ENCODE measurements around the gene SLC12A8. TPM values are rescaled to one million over a fixed set of nuclear protein-coding genes. Genes with fewer than 3 reads are reported as not detected.

The SLC12A8 gene
- total RNA-seq, 2 experiments from 2014 or later = 1.1 to 1.6 TPM

DNA sequence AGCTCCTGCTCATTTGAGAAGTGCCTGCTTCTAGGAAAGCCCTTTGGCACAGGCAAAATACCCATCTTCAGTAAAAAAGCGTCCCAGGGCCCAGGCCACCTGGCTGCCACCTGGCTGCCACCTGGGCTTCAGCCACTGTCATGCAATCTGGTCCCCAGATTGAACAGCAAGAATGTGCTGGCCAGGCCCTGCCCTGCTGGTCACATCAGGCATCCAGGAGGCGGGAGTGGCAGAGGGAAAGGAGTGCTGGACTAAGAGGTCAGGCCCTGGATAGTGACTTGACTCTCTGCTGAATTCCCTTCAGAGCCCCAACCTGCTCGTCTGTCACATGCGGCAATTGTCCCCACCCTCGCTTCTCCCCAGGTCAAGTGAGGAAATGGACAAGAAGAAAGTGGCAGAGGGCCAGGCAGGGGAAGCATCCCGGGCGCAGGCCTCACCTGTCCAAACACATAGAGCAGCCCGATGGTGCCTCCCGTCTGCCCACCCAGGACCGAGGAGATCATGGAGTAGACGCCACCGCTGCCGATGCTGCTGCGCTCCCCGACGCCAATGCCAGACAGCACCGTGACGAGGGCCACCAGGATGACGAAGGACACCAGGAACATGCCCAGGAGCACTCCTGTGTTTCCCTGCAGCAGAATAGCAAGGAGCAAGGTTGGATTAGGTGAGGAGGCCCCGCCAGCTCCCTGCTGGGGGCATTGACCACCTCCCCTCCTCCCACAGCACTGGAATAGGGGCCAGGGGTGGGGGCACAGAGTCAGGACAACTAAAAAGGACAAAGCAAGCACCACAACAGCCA is 25.5 kb downstream of the SLC12A8 start:
- ChIA-PET CTCF (no interaction called here), POLR2A (no interaction called here)
- ATAC-seq = no peak
- TF ChIP-seq, protein P1, sequence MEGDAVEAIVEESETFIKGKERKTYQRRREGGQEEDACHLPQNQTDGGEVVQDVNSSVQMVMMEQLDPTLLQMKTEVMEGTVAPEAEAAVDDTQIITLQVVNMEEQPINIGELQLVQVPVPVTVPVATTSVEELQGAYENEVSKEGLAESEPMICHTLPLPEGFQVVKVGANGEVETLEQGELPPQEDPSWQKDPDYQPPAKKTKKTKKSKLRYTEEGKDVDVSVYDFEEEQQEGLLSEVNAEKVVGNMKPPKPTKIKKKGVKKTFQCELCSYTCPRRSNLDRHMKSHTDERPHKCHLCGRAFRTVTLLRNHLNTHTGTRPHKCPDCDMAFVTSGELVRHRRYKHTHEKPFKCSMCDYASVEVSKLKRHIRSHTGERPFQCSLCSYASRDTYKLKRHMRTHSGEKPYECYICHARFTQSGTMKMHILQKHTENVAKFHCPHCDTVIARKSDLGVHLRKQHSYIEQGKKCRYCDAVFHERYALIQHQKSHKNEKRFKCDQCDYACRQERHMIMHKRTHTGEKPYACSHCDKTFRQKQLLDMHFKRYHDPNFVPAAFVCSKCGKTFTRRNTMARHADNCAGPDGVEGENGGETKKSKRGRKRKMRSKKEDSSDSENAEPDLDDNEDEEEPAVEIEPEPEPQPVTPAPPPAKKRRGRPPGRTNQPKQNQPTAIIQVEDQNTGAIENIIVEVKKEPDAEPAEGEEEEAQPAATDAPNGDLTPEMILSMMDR (IDR thresholded peaks at IDR 0.05) = no peak
- no peak overlapping the region for H3K4me3 Mint-ChIP-seq
- H3K4me1 Mint-ChIP-seq (ENCODE audit: low read depth) = peaks cover 2% of the 10 kb centered on the region
- H3K36me3 Mint-ChIP-seq (ENCODE audit: low read depth) = no peaks in the 10 kb centered on the region
- H3K27ac Mint-ChIP-seq = no peak overlapping the region
- DNase-seq = no peak
- H3K27me3 Mint-ChIP-seq = no peaks in the 10 kb centered on the region
- H3K9me3 Mint-ChIP-seq = no peaks in the 10 kb centered on the region
- intact Hi-C loops (cut with micrococcal nuclease) = no loop called here

DNA sequence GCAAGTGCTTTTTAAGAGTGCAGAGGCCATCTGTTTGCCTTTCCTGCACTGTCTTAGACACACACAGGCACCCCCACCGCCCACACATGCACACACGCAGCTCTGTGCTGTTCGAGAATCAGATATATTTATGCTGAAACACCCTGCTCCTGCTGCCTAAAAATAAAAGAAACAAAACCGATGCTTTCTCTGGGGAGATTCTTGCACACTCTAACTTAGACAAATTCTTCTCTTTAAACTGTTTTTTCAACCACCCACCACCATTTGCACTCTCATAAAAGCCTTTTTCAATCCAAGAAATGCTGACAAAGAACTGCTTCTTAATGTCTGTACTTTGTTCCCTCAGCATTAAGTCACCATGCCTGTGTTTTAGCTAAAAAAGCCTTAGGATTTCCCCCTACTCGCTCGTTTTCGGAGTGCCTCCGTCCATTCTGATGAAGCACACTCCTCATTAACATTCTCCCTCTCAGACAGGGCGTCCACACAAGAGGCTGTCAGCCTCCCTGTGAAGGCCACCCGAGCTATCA is 26.2 kb downstream of the SLC12A8 start:
- DNase-seq (peak; percentile 50), ATAC-seq (no peak)
- CTCF ChIA-PET = no interaction called here

GRCh38 chr3:125185805-125186204 is 26.7 kb downstream of the SLC12A8 start:
- ChIA-PET POLR2A (no interaction called here), CTCF (no interaction called here)
- TF ChIP-seq, protein P1 (IDR thresholded peaks at IDR 0.05) = no peak
- no peak for DNase-seq
- H3K27me3 Mint-ChIP-seq = no peaks in the 10 kb centered on the region
- H3K4me3 Mint-ChIP-seq = no peak overlapping the region
- peaks cover 2% of the 10 kb centered on the region for H3K4me1 Mint-ChIP-seq (ENCODE audit: low read depth)
- no peak for ATAC-seq
- intact Hi-C loops (cut with micrococcal nuclease) = no loop called here
- no peaks in the 10 kb centered on the region for H3K9me3 Mint-ChIP-seq
- H3K36me3 Mint-ChIP-seq (ENCODE audit: low read depth) = no peaks in the 10 kb centered on the region
- no peak overlapping the region for H3K27ac Mint-ChIP-seq

More for the DNA sequence above, 26.2 kb downstream of the SLC12A8 start:
- TF ChIP-seq, protein P1 (IDR thresholded peaks at IDR 0.05) = no peak
- no peaks in the 10 kb centered on the region for H3K27me3 Mint-ChIP-seq
- H3K36me3 Mint-ChIP-seq (ENCODE audit: low read depth) = no peaks in the 10 kb centered on the region
- no peaks in the 10 kb centered on the region for H3K9me3 Mint-ChIP-seq
- intact Hi-C loops (cut with micrococcal nuclease) = no loop called here
- POLR2A ChIA-PET = no interaction called here
- H3K4me3 Mint-ChIP-seq = no peak overlapping the region
- H3K4me1 Mint-ChIP-seq (ENCODE audit: low read depth) = peaks cover 2% of the 10 kb centered on the region
- H3K27ac Mint-ChIP-seq = no peak overlapping the region

GRCh38 chr3:125179884-125180240 is 32.7 kb downstream of the SLC12A8 start:
- Mint-ChIP-seq H3K27ac (no peak overlapping the region), H3K9me3 (no peaks in the 10 kb centered on the region), H3K4me3 (no peak overlapping the region), H3K4me1 (ENCODE audit: low read depth) (peaks cover 2% of the 10 kb centered on the region), H3K36me3 (ENCODE audit: low read depth) (no peaks in the 10 kb centered on the region), H3K27me3 (no peaks in the 10 kb centered on the region)
- ChIA-PET CTCF (interaction anchor here (1.1 to 1.2 kb wide), 2 partner anchors 16 to 418 kb away, joined by 3 read pairs; no protein-coding TSS in a partner anchor), POLR2A (no interaction called here)
- intact Hi-C loops (cut with micrococcal nuclease) = no loop called here
- no peak for DNase-seq
- ATAC-seq = no peak
- TF ChIP-seq, protein P1 (IDR thresholded peaks at IDR 0.05) = no peak

- ATAC-seq (no peak), DNase-seq (no peak)
- TF ChIP-seq, protein P1 (IDR thresholded peaks at IDR 0.05) = no peak
- Mint-ChIP-seq H3K4me1 (ENCODE audit: low read depth) (peaks cover 2% of the 10 kb centered on the region), H3K9me3 (no peaks in the 10 kb centered on the region), H3K4me3 (no peak overlapping the region), H3K27me3 (no peaks in the 10 kb centered on the region), H3K27ac (peak overlapping the region; percentile 17), H3K36me3 (ENCODE audit: low read depth) (no peaks in the 10 kb centered on the region)
- POLR2A ChIA-PET = interaction anchor here (0.6 kb wide), 1 partner anchor 130 kb away, joined by 3 read pairs; no protein-coding TSS in a partner anchor
- CTCF ChIA-PET = interaction anchor here (1.1 to 1.2 kb wide), 2 partner anchors 16 to 418 kb away, joined by 3 read pairs; no protein-coding TSS in a partner anchor
- intact Hi-C loops (cut with micrococcal nuclease) = no loop called here
Observed at GRCh38 chr3:125179143-125179883, 33.2 kb downstream of the SLC12A8 start.
